D721Med (cell line): ENCODE data around the gene KCNH1.
A peak's percentile ranks its signal among the peaks of the same experiment; 100 is the strongest.

Experiments used
- DNase-seq: peaks from one replicate; pipeline ENCODE4 v3.0.0; 2011; ENCODE audit warnings: low spot score; ENCODE audit not compliant: insufficient read length
- FAIRE-seq: peaks from 2 replicates; lab custom pipeline; 2011; peaks lifted over from hg19 to GRCh38; lab: Jason Lieb, UNC
- TF ChIP-seq, protein P1 (sequence below): IDR thresholded peaks from 2 replicates; pipeline ENCODE4 v1.5.1; 2012; ENCODE audit warnings: mild to moderate bottlenecking, control low read depth; ENCODE audit not compliant: insufficient read depth; ENCODE audit errors: missing control alignments

The KCNH1 gene

DNA sequence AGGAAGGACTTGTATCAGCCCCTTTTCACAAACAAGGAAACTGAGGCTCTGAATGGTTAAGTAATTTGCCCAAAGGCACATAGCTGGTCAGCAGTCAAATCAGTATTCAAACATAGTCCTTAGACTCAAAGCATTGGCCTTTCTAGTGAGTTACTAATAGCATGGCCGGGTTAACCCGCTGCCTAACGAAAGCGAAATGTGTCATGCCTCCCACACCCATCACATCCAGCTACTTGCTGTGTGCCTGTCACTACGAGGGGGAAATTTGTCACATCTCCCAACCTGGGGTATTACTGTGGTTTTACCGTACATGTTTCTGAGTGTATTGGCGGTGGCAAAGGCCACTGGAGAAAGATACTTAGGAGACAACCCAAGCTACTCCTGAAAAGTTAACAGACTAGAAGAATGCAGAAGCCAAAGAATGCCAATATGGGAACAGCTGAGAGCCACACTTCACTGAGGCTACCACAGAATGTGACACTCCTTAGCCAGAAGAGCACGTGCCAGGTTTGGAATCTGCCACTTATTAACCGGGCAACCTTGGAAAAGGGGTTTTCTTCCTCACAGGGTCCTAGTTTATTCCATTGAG is 363.5 kb downstream of the KCNH1 start:
- TF ChIP-seq, protein P1, sequence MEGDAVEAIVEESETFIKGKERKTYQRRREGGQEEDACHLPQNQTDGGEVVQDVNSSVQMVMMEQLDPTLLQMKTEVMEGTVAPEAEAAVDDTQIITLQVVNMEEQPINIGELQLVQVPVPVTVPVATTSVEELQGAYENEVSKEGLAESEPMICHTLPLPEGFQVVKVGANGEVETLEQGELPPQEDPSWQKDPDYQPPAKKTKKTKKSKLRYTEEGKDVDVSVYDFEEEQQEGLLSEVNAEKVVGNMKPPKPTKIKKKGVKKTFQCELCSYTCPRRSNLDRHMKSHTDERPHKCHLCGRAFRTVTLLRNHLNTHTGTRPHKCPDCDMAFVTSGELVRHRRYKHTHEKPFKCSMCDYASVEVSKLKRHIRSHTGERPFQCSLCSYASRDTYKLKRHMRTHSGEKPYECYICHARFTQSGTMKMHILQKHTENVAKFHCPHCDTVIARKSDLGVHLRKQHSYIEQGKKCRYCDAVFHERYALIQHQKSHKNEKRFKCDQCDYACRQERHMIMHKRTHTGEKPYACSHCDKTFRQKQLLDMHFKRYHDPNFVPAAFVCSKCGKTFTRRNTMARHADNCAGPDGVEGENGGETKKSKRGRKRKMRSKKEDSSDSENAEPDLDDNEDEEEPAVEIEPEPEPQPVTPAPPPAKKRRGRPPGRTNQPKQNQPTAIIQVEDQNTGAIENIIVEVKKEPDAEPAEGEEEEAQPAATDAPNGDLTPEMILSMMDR = no peak
- FAIRE-seq (no peak), DNase-seq (no peak)

GRCh38 chr1:210769473-210769872 is 364.5 kb downstream of the KCNH1 start:
- peak; percentile 69 for FAIRE-seq
- no peak for DNase-seq
- TF ChIP-seq, protein P1 = no peak

DNA sequence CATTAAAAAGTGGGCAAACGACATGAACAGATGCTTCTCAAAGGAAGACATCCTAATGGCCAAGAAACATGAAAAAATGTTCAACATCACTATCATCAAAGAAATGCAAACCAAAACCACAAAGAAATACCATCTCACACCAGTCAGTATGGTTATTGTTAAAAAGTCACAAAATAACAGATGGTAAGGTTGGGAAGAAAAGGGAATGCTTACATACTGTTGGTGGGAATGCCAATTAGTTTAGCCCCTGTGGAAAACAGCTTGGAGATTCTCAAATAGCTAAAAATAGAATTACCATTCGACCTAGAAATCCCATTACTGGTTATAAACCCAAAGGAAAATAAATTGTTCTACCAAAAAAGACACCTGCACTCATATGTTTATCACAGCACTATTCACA is 369.4 kb downstream of the KCNH1 start:
- DNase-seq (no peak), FAIRE-seq (no peak)
- TF ChIP-seq, protein P1 = no peak

- no peak for DNase-seq
- no peak for FAIRE-seq
- TF ChIP-seq, protein P1 = no peak
Measured at GRCh38 chr1:210758761-210759160, 375.2 kb downstream of the KCNH1 start.

DNA sequence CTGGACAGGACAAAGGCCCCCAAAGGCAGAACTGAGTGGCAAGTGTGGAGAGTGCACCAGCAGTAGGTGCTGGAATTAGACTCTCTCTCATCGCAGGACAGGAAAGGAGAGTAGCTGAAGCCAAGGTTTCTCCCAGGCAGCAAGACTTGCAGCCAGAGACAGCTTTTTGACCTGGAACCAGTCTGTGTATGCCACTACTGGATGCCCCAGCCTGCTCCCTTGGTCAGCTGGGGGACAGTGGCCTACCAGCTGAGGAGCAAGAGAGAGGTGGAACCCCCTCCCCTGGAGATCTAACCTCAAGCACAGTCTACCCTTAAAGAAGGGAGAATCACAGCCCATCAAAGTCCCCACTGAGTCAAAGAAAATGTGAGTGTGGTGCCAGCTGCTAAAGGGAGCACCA is 375.7 kb downstream of the KCNH1 start:
- no peak for DNase-seq
- TF ChIP-seq, protein P1 = no peak
- FAIRE-seq = no peak

- DNase-seq = no peak
- FAIRE-seq = no peak
- TF ChIP-seq, protein P1 = no peak
Measured at GRCh38 chr1:210757677-210758076, 376.3 kb downstream of the KCNH1 start.

GRCh38 chr1:210755991-210756659 is 377.8 kb downstream of the KCNH1 start:
- TF ChIP-seq, protein P1 = peak; percentile 12
- DNase-seq (no peak), FAIRE-seq (peak; percentile 25)
